ENCODE results near the gene TRRAP.

- TF ChIP-seq, protein P1, sequence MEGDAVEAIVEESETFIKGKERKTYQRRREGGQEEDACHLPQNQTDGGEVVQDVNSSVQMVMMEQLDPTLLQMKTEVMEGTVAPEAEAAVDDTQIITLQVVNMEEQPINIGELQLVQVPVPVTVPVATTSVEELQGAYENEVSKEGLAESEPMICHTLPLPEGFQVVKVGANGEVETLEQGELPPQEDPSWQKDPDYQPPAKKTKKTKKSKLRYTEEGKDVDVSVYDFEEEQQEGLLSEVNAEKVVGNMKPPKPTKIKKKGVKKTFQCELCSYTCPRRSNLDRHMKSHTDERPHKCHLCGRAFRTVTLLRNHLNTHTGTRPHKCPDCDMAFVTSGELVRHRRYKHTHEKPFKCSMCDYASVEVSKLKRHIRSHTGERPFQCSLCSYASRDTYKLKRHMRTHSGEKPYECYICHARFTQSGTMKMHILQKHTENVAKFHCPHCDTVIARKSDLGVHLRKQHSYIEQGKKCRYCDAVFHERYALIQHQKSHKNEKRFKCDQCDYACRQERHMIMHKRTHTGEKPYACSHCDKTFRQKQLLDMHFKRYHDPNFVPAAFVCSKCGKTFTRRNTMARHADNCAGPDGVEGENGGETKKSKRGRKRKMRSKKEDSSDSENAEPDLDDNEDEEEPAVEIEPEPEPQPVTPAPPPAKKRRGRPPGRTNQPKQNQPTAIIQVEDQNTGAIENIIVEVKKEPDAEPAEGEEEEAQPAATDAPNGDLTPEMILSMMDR (IDR thresholded peaks at IDR 0.05), result no peak
- TF ChIP-seq POLR2A (IDR thresholded peaks at IDR 0.05), result no peak
Observed at GRCh38 chr7:98908585-98908984, 30.3 kb downstream of the TRRAP start.
